T-helper 2 cell treated with Interferon-gamma antibody and Interleukin-4, amounts not matched to agents 100 ng/mL and 5 ng/mL, for 36 hours (primary cell): ENCODE data around the gene HORMAD1. TPM values are rescaled to one million over a fixed set of nuclear protein-coding genes. Genes with fewer than 3 reads are reported as not detected.
"Not testable (repeated sequence)": the region's sequence is repeated elsewhere in the genome, so short reads cannot be mapped to it uniquely, and the experiment has no call there.

Experiments used
- intact Hi-C: fragments of 100-400 bp; cut with micrococcal nuclease; formaldehyde crosslinking; loops from one replicate; pipeline ENCODE4 v1.15.1; 2023
- total RNA-seq: library from RNA; stranded (reverse); gene quantifications from 2 replicates; pipeline ENCODE4 v1.2.3, GENCODE V29; 2022

Gene HORMAD1, protein sequence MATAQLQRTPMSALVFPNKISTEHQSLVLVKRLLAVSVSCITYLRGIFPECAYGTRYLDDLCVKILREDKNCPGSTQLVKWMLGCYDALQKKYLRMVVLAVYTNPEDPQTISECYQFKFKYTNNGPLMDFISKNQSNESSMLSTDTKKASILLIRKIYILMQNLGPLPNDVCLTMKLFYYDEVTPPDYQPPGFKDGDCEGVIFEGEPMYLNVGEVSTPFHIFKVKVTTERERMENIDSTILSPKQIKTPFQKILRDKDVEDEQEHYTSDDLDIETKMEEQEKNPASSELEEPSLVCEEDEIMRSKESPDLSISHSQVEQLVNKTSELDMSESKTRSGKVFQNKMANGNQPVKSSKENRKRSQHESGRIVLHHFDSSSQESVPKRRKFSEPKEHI
- 0.25 and 0.39 TPM in 2 replicates for total RNA-seq

DNA sequence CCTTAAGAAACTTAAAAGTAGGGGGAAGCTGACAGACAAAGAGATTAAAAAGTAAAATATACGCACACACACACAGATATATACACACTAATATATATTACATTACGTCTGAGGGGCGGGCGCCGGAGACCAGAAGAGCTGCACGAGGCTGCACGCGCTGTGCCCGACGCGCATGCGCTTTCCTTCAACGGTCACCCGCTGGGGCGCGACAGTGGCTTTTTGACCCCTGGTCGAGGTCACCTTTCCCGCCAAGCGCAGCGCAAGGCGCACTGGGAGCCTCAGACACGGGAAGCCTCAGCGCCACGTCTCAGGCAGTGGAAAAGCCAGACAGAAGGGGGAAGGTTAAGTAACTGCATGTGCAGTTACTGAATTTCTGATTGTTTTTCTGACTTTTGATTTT, at the start of gene HORMAD1:
Gene HORMAD1, minus strand, starts transcription at position 193 of the 400 bp plus-strand sequence. CDS start 1,390 bp downstream, outside the sequence.
- intact Hi-C loops: no loop called here

DNA sequence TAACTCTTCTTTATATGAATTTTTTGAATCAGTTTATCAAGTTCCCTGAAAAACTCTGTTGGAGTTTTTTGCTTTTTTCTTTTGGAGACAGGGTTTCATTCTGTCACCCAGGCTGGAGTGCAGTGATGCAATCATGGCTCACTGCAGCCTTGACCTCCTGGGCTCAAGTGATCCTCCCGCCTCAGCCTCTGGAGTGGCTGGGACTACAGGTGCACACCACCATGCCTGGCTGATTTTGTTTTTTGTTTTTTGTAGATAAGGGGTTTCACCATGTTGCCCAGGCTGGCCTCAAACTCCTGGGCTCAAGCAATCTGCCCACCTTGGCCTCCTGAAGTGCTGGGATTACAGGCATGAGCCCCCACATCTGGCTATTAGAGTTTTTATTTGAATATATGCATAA, 47.0 kb upstream of the HORMAD1 start:
- intact Hi-C loops: loop anchor here (5.0 to 10.0 kb wide), 4 partner anchors 127 to 203 kb away; partner anchors contain the start of gene ENSA

DNA sequence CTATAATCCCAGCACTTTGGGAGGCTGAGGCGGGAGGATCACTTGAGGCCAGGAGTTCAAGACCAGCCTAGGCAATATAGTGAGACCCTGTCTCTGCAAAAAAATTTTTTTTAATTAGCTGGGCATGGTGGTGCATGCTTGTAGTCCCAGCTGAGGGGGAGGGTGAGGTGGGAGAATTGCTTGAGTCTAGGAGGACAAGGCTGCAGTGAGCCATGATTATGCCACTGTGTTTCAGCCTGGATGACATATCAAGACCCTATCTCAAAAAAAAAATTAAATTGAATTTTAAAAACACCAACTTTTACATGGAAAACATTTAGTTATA, 45.2 kb upstream of the HORMAD1 start:
- intact Hi-C loops: loop anchor here (5.0 to 10.0 kb wide), 4 partner anchors 129 to 201 kb away; partner anchors contain the start of gene ENSA

DNA sequence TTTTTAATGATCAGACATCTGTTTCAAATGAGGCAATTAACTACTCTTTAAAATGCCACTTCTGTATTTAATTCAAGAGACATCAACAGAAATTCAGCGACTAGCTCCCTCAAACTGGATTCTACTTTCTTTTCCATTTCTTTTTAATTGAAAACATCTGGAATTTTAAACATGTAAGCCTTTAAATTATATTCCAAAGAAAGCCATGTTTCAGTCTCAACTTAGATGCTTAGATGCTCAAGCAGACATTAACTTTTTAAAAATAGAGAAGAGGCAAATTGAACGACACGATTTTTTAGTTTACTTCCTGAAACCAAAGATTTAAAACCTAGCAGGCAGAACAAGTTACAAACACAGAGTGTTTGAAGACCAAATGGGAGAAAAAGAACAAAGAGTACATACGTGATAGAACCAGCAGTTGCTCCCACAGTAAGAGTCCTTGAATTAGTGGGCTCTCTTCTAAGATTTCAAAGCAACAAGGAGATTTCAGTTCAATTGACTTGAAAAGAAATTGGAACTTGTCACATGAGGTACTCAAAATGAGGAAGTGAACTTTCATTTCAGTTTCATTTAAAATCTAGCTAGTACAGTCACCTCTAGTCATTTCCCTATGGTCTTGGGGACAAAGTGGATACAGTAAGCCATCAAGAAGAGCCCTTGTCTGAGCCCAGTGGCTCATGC, 44.7 kb upstream of the HORMAD1 start, which contains the start of gene CTSS:
Gene CTSS, minus strand, starts transcription at position 483 of the 681 bp plus-strand sequence. CDS start 1,015 bp downstream, outside the sequence.
- intact Hi-C loops: loop anchor here (5.0 to 10.0 kb wide), 4 partner anchors 129 to 201 kb away; partner anchors contain the start of gene ENSA

DNA sequence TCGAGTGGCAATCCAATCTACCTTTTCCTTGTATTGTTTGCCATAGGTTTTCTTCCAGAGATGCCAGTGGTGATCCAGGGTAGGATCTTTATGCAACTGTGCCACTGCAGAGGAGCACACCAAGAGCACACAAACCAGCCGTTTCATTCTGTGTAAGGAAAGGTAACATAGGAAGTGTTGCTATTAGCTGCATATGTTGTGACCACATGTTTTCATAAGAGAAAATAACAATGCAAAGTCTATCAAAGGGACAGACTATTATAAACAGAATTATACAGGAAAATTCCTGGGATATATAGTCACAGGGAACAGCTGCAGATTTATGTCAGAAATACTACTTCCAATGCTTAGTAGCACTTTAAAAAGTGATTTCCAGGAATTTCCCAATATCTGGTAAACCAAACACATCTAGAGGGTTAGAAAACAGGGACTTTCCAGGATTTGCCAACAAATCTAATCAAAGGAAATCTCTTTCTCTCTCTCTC, 44.0 kb upstream of the HORMAD1 start:
- intact Hi-C loops: loop anchor here (5.0 to 10.0 kb wide), 4 partner anchors 130 to 200 kb away; partner anchors contain the start of gene ENSA

DNA sequence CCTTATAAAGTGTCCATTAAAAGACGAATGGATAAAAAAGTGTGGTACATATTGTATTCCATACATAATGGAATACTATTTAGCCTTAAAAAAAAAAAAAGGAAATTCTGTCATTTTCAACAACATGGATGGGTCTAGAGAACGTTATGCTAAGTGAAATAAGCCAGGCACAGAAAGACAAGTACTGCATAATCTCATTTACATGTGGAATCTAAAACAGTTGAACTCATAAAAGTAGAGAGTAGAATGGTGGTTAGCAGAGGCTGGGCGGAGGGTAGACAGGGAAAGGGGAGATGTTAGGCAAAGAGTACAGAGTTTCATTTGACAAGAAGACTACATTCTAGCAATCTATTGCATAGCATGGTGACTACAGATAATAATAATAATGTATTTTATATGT, 42.3 kb upstream of the HORMAD1 start:
- intact Hi-C loops: loop anchor here (10.0 kb wide), 3 partner anchors 132 to 198 kb away; partner anchors contain the start of gene ENSA

DNA sequence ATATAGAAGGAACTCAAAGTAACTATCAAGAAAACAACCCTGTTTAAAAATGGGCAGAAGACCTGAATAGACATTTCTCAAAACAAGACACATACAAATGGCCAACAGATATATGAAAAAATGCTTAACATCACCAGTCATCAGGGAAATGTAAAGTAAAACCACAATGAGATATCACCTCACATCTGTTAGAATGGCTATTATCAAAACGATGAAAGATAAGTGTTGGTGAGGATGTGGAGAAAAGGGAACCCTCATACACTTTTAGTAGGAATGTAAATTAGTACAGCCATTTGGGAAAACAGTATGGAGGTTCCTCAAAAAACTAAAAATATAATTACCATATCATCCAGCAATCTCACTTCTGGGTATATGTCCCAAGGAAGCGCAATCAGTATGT, 41.9 kb upstream of the HORMAD1 start:
- intact Hi-C loops: loop anchor here (10.0 kb wide), 3 partner anchors 132 to 198 kb away; partner anchors contain the start of gene ENSA

DNA sequence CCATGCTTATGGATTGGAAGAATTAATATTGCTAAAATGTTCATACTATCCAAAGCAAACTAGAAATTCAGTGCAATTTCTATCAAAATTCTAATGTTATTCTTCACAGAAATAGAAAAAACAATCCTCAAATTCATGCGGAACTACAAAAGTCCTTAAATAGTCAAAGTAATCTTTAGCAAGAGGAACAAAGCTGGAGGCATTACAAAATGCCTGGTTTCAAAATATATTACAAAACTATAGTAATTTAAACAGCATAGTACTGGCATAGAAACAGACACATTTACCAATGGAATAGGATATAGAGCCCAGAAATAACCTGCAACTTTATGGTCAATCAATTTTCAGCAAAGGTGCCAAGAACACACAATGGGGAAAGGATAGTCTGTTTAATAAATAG, 41.1 kb upstream of the HORMAD1 start:
- intact Hi-C loops: loop anchor here (10.0 kb wide), 3 partner anchors 133 to 197 kb away; partner anchors contain the start of gene ENSA

DNA sequence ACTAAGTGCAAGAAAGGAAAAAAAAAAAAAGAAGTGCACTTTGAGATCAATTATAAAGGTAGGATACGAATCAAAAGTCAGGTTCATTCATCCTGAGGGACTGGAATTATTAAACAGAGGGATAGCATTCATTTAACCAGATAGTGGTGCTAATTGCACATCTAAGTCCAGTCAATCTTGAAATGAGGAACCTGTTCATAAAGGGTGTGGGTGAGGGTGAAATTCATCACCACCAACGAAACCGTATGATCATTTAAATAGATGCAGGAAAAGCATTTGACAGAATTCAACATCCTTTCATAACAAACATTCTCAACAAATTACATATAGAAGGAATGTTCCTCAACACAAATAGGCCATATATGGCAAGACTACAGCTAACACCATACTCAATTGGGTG, 39.3 kb upstream of the HORMAD1 start:
- intact Hi-C loops: loop anchor here (10.0 kb wide), 3 partner anchors 135 to 195 kb away; partner anchors contain the start of gene ENSA

DNA sequence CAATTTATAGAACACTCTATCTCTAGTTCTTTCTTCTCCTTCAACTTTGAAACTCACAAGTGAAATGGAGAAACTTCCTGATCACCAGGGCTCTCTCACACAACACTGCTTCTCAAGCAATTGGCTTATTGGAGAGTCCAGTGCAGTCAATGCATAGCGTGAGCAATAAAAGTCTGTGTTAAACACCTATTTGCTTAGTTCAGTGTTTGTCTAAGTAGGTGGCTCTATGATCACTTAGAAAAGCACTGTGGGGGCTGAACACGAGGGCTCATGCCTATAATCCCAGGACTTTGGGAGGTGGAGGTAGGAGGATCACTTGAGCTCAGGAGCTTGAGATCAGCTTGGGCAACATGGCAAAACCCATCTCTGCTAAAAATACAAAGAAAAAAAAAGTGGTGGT, 32.7 kb upstream of the HORMAD1 start:
- intact Hi-C loops: no loop called here

DNA sequence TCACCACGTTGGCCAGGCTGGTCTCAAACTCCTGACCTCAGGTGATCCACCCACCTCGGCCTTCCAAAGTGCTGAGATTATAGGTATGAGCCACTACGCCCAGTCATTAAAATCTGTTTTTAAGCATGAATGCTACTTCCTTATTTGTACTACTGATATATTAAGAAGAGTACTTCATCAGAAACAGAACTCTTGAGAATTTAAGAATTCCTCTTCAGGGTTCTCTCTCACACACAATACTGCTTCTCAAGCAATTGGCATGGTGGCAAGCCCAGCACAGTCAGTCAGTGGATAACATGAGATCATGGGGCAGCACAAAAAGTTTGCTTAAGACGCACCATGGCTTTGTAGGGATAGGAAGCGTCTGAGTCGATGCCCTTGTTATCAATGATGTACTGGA, 30.7 kb upstream of the HORMAD1 start:
- intact Hi-C loops: no loop called here

DNA sequence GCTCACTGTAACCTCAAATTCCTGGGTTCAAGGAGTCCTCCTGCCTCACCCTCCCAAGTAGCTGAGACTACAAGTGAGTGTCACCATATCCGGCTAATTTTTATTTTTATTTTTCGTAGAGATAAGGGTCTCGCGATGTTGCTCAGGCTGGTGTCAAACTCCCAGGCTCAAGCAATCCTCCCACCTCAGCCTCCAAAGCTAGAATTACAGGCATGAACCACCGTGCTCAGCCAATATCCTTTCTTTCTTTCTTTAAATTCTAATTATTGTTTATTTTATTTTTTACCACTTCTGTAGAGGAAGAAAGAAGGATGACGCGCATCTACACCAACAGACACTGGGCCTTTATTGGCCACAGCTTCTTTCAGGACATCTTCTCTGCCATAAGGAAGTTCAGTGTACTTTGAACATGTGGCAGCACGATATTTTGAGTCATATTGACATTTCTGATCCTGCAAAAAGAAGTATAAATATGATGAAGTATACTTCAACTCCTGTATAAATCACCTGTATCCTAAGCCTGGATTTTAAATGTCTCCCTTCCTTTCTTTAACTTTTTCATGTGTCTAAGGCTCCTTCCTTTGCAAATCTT, 29.1 kb upstream of the HORMAD1 start:
- intact Hi-C loops: no loop called here

DNA sequence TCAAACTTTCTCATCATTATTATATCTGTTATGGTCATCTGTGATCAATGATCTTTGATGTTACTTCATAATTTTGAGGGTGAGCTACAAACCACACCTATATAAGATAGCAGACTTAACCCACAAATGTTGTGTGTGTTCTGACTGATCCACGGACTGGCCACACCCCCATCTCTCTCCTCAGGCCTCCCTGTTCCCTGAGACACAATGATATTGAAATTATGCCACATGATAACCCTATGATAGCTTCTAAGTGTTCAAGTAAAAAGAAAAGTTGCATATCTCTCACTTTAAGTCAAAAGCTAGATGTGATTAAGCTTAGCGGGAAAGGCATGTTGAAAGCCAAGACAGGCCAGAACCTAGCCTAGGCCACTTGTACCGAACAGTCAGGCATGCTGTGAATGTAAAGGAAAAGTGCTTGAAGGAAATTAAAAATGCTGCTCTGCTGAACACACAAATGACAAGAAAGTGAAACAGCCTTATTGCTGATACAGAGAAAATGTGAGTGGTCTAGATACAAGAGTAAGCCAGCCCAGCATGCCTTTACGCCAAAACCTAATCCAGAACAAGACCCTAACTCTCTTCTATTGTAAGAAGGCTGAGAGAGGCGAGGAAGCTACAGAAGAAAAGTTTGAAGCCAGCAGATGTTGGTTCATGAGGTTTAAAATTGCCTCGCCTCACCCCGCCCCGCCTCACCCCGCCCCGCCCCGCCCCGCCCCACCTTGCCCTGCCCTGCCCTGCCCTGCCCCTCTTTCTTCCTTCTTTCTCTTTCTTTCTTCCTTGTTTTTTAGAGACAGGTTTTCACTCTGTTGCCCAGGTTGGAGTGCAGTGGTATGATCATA, 28.4 kb upstream of the HORMAD1 start:
- intact Hi-C loops: no loop called here

DNA sequence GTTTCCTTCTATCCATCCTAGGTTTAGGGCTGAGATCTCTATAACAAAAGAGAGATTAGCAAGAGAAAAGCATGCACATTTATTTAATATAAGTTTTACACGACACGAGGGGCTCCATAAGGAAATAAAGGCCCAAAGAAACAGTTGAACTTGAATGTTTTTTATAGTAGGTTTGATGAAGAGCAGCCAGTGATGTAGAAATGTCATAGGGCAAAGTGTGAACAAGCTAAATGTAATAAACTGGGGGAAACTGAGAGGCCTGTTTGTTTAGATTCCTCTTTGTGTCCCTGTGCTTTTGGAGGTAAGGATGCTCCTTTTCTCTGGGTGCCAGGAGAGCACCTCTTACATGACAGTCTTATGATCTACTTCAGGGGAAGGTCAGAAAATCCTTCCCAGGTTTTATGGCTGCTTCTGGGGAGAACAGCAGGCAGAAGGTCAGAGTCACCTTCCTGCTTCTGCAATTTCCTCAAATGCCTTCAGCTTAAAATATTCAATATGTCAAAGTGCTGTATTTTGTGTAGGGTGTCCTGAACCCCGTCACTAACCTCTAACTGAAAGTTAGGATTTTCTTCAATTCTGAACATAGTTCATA, 9.5 kb upstream of the HORMAD1 start:
- intact Hi-C loops: no loop called here

DNA sequence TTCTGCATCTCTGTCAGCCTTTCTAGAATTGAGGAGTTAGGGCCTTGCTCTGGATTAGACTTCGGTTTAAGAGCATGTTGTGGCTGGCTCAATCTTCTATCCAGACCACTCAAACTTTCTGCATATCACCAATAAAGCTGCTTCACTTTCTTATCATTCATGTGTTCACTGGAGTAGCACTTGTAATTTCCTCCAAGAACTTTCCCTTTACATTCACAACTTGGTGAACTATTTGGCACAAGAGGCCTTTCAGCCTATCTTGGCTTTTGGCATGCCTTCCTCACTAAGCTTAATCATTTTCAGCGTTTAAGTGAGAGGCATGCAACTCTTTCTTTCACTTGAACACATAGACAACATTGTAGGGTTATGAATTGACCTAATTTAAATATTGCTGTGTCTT, 3.6 kb upstream of the HORMAD1 start:
- intact Hi-C loops: no loop called here

DNA sequence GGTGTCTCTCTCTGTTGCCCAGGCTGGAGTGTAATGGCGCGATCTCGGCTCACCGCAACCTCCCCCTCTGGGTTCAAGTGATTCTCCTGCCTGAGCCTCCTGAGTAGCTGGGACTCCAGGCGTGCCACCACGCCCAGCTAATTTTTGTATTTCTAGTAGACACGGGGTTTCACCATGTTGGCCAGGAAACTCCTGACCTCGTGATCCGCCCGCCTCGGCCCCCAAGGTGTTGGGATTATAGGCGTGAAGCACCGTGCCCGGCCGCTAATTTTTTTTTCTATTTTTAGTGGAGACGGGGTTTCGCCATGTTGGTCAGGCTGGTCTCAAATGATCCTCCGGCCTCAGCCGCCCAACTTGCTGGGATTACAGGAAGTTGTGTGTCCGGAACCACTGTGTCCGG, 597 bp downstream of the HORMAD1 start:
- intact Hi-C loops: no loop called here

DNA sequence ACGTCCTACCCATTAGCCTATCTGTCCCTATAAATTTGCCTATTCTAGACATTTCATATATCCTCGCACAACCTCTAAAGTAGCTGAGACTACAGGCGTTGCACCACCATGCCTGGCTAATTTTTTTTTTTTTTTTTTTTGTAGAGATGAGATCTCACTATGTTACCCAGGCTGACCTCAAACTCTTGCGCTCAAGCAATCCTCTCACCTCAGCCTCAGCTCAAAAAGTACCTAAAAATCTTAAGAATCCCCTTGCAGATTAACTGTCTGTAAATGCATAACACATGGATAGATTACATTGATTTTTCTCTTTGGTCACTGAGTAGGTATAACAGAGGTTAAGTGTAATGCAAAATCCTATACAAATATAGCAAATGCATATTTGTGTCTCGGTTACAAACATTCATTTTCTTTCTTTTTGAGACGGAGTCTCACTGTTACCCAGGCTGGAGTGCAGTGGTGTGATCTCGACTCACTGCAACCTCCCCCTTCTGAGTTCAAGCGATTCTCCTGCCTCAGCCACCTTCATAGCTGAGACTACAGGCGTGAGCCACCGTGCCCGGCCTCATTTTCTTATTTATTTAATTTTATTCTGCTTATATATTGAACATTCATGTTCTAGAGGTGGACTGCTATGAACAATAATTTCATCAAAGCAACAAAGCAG, 2.3 kb downstream of the HORMAD1 start:
- intact Hi-C loops: no loop called here

DNA sequence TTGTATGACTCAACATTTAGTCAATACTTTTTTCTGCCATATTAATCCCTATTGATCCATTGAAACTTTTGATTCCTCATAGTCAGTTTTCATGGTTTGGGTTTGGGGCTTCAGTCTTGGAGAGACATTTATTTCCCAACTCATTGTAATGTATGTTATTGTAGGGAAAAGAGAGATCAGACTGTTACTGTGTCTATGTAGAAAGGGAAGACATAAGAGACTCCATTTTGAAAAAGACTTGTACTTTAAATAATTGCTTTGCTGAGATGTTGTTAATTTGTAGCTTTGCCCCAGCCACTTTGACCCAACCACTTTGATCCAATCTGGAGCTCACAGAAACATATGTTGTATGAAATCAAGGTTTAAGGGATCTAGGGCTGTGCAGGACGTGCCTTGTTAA, 11.7 kb downstream of the HORMAD1 start:
- intact Hi-C loops: not testable (repeated sequence)

DNA sequence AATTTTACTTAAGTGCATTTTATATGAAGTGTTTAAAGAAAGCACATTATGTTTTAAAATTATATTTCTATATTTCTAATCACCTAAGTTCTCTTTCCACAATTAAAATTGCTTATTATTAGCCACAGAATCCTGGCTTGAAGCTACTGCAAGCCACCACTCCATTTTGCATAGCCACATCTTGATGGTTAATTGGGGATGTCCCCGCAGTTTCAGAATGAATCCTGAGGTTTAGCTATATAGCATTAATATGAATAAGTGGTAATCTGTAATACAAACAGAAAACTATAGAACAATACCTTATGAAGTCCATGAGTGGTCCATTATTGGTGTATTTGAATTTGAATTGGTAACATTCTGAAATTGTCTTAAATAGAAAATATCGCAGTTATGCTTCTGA, 12.1 kb downstream of the HORMAD1 start:
- intact Hi-C loops: no loop called here

DNA sequence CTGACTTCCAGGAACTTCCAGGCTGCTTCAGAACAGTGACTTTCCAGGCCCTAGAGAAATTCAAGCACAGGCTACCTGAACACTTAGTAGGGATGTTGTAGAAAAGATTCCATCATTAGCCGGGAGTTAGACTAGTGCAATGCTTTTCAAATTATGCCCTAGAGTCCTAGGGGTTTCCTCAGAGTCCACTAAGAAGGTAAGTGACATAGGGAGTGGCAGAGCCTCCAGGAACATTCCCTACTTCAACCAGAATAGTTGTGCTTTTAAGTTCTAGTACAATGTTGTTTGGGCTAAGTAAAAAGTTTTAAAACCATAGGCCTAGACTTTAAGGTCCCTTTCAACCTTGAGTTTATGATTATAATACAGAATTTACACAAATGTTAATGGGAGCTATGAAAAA, 14.6 kb downstream of the HORMAD1 start:
- intact Hi-C loops: no loop called here
